B cell (primary cell): Measurements from ENCODE around the gene AMFR.

Experiments
- CTCF ChIP-seq: fragments of 200-600 bp; IDR thresholded peaks from one replicate; pipeline ENCODE4 v1.8.0; 2022; ENCODE audit warnings: antibody characterized with exemption, mild to moderate bottlenecking
- EZH2 ChIP-seq: IDR thresholded peaks from 2 replicates; pipeline ENCODE4 v1.6.1; 2012; ENCODE audit warnings: borderline replicate concordance, low read depth, mild to moderate bottlenecking, moderate library complexity, low read length; ENCODE audit not compliant: insufficient read depth, poor library complexity, severe bottlenecking

GRCh38 chr16:56346131-56346890, 79.0 kb downstream of the AMFR start:
- TF ChIP-seq CTCF = no peak
- TF ChIP-seq EZH2 = no peak
